ENCODE results near the gene KLK10.

KLK10 gene

DNA sequence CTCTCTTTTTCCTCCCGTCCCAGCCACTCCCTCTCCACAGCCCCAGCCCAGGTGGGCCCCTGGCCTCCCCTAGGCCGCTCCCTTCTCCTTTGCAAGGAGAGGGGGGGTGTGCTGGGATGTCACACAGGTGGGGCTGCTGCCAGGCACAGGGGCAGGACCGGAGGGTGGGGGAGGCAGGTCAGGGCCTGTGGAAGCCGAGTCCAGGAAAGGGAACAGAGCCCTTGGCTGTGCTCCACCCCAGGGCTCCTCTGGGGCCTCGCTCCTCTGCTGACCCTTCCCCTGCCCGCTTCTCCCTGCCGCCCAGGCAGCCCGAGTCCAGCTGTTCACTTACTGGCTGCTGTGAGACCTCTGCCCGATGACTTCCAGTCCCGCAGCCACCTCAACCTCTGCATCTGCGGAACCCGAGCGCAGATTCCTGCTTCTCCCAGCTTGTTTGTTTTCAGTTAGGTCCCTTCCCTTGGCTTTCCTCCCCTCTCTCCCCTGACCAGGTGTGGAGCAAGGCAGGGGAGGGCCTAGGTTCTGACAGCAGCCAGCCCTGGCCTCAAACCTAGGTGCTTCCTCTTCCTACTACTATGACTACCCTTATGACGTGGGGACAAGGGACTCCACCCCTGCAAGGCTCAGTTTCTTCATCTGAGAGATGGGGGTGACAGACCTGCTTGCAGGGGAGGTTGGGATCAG is 7.8 kb upstream of the KLK10 start:
- H3K4me3 ChIP-seq (ENCODE audit: low read depth, low read length) = no peak overlapping the region
- TF ChIP-seq, protein P1, sequence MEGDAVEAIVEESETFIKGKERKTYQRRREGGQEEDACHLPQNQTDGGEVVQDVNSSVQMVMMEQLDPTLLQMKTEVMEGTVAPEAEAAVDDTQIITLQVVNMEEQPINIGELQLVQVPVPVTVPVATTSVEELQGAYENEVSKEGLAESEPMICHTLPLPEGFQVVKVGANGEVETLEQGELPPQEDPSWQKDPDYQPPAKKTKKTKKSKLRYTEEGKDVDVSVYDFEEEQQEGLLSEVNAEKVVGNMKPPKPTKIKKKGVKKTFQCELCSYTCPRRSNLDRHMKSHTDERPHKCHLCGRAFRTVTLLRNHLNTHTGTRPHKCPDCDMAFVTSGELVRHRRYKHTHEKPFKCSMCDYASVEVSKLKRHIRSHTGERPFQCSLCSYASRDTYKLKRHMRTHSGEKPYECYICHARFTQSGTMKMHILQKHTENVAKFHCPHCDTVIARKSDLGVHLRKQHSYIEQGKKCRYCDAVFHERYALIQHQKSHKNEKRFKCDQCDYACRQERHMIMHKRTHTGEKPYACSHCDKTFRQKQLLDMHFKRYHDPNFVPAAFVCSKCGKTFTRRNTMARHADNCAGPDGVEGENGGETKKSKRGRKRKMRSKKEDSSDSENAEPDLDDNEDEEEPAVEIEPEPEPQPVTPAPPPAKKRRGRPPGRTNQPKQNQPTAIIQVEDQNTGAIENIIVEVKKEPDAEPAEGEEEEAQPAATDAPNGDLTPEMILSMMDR (IDR thresholded peaks at IDR 0.05; ENCODE audit: borderline replicate concordance, insufficient read depth, low read depth, low read length) = no peak

DNA sequence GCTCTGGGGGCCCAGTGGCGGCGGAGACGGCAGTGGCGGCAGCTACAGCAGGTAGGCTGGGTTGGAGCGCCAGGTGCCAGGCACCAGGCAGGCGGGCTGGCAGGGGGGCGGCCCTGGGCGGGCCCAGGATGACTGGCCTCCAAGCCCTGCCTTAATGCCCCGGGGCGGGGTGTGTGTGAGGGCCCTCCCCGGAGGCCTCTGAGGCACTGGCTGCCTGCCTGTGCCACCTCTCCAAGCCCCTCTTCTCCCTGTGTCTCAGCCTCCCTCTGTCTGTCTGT is 7.0 kb upstream of the KLK10 start, which contains the start of gene KLK11:
Gene KLK11 (minus strand): TSS at position 63 of the 278 bp plus-strand sequence. CDS start 985 bp downstream, outside the sequence.
- TF ChIP-seq, protein P1 (IDR thresholded peaks at IDR 0.05; ENCODE audit: borderline replicate concordance, insufficient read depth, low read depth, low read length) = no peak

DNA sequence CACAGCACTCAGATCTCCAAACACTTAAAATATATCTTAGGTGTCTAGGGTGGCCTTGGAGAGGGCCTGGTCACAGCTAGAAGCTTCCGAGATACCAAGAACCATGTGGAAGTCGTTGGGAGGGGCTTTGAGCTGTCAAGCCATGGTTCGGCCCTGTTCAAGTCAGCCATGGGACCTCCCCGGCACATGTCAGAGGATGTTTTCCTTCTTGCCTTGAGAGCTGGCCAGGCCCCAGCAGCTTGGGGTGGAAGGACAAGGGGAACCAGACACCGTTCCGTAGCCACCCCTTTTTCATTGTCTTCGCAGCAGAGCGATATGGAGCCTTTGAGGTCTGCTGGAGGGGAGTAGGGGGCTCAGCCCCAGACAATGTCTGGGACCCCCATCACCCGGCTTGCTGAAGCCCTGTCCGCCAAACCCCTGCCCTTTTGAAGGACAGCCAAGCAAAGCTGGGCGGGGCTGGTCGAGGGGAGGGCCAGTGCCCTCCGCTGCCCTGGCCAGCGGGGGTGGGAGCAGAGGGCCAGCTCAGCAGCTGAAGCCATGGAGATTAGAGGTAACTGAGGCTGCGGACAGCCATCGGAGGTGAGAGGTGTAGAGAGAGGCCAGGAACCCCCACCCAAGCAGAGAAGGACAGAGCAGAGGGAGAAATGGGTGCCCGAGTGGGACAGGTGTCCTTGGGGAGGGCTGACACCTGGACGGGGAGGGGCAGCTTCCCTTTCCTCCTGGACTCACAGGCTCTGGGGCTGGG is 6.5 kb upstream of the KLK10 start:
- TF ChIP-seq, protein P1 (IDR thresholded peaks at IDR 0.05; ENCODE audit: borderline replicate concordance, insufficient read depth, low read depth, low read length) = no peak
- no peak overlapping the region for H3K4me3 ChIP-seq (ENCODE audit: low read depth, low read length)

More for the DNA sequence above, 7.0 kb upstream of the KLK10 start, which contains the start of gene KLK11:
- no peak within 1 kb of the TSS for H3K4me3 ChIP-seq (ENCODE audit: low read depth, low read length)

- TF ChIP-seq, protein P1 (IDR thresholded peaks at IDR 0.05; ENCODE audit: borderline replicate concordance, insufficient read depth, low read depth, low read length) = no peak
- no peak overlapping the region for H3K4me3 ChIP-seq (ENCODE audit: low read depth, low read length)
Observed at GRCh38 chr19:51025401-51025800, 5.9 kb upstream of the KLK10 start.

GRCh38 chr19:51024924-51025323 is 5.4 kb upstream of the KLK10 start:
- TF ChIP-seq, protein P1 (IDR thresholded peaks at IDR 0.05; ENCODE audit: borderline replicate concordance, insufficient read depth, low read depth, low read length) = no peak
- H3K4me3 ChIP-seq (ENCODE audit: low read depth, low read length) = no peak overlapping the region

DNA sequence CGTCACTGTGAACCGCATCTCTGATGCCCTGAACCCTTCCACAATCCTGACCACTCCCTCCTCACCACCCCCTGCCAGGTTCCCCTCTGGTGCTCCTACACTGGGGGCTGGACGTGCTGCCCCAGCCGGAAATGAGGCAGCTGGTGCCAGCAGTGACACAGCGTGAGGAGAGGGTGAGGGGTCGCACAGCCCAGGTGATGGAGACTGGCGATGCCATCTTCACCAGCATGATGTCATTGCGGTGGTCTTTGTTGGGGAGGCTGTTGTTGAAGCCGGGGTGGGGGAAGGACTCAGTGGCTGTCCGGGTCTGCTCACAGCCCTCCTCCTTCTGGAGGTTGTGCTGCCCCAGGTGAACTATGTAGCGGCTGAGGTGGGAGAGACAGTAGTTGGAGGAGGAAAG is 4.4 kb upstream of the KLK10 start:
- H3K4me3 ChIP-seq (ENCODE audit: low read depth, low read length) = no peak overlapping the region
- TF ChIP-seq, protein P1 (IDR thresholded peaks at IDR 0.05; ENCODE audit: borderline replicate concordance, insufficient read depth, low read depth, low read length) = no peak

DNA sequence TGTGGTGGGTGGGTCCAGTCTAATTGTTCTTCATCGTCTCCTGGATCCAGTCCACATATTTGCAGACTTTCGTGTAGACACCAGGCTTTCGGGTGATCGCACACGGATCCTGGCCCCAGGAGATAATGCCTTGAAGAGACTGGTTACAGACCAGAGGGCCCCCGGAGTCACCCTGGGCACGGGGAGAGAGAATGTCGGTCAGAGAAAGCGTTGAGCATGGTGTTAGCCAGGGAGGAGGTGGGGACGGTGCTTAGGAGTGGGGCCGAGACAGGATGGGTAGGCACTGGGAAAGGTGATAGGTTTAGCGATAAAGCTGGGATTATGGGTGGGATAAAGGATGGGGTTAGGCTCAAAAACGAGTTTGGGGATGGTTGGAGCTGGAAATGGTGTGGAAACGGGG is 3.0 kb upstream of the KLK10 start:
- no peak overlapping the region for H3K4me3 ChIP-seq (ENCODE audit: low read depth, low read length)
- TF ChIP-seq, protein P1 (IDR thresholded peaks at IDR 0.05; ENCODE audit: borderline replicate concordance, insufficient read depth, low read depth, low read length) = no peak
